K562 (cell line): Measurements from ENCODE around the gene CCDC28A. TPM values are rescaled to one million over a fixed set of nuclear protein-coding genes. Genes with fewer than 3 reads are reported as not detected.

Experiments used
- ATAC-seq: fragments of 200-7000 bp; cut with Tn5 transposase; 3 replicates; pipeline ENCODE4 v1.9.1; 2020; ENCODE audit warnings: moderate library complexity
- BruUV-seq: library from RNA; stranded (reverse); fragments of 400-500 nt; replicated peaks from 2 replicates; lab custom pipeline; 2021; lab: Mats Ljungman, UMichigan
- CTCF ChIA-PET: fragments of 300-600 bp; formaldehyde crosslinking; extraction: SDS; loops from one replicate; lab custom pipeline; 2021; ENCODE audit warnings: low intra/inter-chr PET ratio; lab: Yijun Ruan, JAX
- POLR2A ChIA-PET: fragments of 300-600, 350-650 bp; sonication (Branson Sonifier 250); formaldehyde crosslinking; extraction: SDS; loops from one replicate; lab custom pipeline; 2021; ENCODE audit warnings: antibody characterized with exemption, inconsistent platforms; lab: Yijun Ruan, JAX
- DNase-seq, 4 experiments: peaks; one replicate each; pipeline versions ENCODE4 v3.0.0 to v3.0.0-alpha.2; 2011 to 2018; ENCODE audit warnings: low spot score in 3 of 4, mixed read lengths in 3 of 4; ENCODE audit errors: extremely low read depth in 1 of 4
- FAIRE-seq: peaks from 2 replicates; lab custom pipeline; 2011; peaks lifted over from hg19 to GRCh38; lab: Jason Lieb, UNC
- H2AFZ ChIP-seq: 2 replicates; pipeline ENCODE4 v1.6.0; 2011; ENCODE audit warnings: low read depth, low read length, control low read depth, inconsistent platforms
- H3K27ac ChIP-seq: fragments of 200-600 bp; 3 replicates; pipeline ENCODE4 v1.8.0; 2011; ENCODE audit warnings: low read depth, mild to moderate bottlenecking, control low read depth, inconsistent platforms, low read length, moderate library complexity, mixed read lengths; ENCODE audit errors: extremely low read depth
- H3K27me3 ChIP-seq, 2 experiments: fragments of 300-600 bp in 1 of 2; 2 replicates in 1 of 2; 3 replicates in 1 of 2; pipeline versions ENCODE4 v1.6.0 to v1.8.0; 2011; ENCODE audit warnings: inconsistent platforms in 2 of 2, low read length in 2 of 2, mild to moderate bottlenecking in 1 of 2, mixed read lengths in 1 of 2, moderate library complexity in 1 of 2; ENCODE audit not compliant: control insufficient read depth in 2 of 2, insufficient read depth in 2 of 2
- H3K36me3 ChIP-seq: fragments of 300-600 bp; 3 replicates; pipeline ENCODE4 v1.8.0; 2011; ENCODE audit warnings: mild to moderate bottlenecking, low read length, inconsistent platforms; ENCODE audit not compliant: control insufficient read depth, insufficient read depth
- H3K4me1 ChIP-seq, 2 experiments: fragments of 200-600 bp in 1 of 2; replicated peaks in 1 of 2; 2 replicates in 1 of 2; 3 replicates in 1 of 2; pipeline versions ENCODE4 v1.5.1 to v1.8.0; 2011; ENCODE audit warnings: inconsistent platforms in 2 of 2, low read length in 2 of 2, mild to moderate bottlenecking in 1 of 2, mixed read lengths in 1 of 2, moderate library complexity in 1 of 2; ENCODE audit not compliant: control insufficient read depth in 2 of 2, insufficient read depth in 2 of 2
- H3K4me2 ChIP-seq: 2 replicates; pipeline ENCODE4 v1.6.1; 2011; ENCODE audit warnings: low read length, control low read depth, inconsistent platforms, mixed read lengths; ENCODE audit not compliant: insufficient read depth
- H3K4me3 ChIP-seq: fragments of 200-600 bp; sonication (generic), shearing (Covaris generic); 2 replicates; pipeline ENCODE4 v1.5.1; 2016; ENCODE audit warnings: control low read depth, inconsistent platforms
- H3K79me2 ChIP-seq: fragments of 200-600 bp; 3 replicates; pipeline ENCODE4 v1.8.0; 2011; ENCODE audit warnings: low read length, inconsistent platforms; ENCODE audit not compliant: control insufficient read depth, insufficient read depth
- H3K9ac ChIP-seq, 2 experiments: 2 replicates each; pipeline versions ENCODE4 v1.6.0 to v1.6.1; 2011; ENCODE audit warnings: low read depth in 2 of 2, low read length in 2 of 2, control low read depth in 1 of 2, inconsistent platforms in 1 of 2, mild to moderate bottlenecking in 1 of 2, mixed read lengths in 1 of 2; ENCODE audit not compliant: insufficient read depth in 1 of 2
- H3K9me1 ChIP-seq: one replicate; pipeline ENCODE4 v1.6.0; 2011; ENCODE audit warnings: inconsistent platforms, mild to moderate bottlenecking, low read length, moderate library complexity; ENCODE audit not compliant: control insufficient read depth, insufficient read depth
- H3K9me3 ChIP-seq: replicated peaks from 2 replicates; pipeline ENCODE4 v1.5.1; 2011; ENCODE audit warnings: low read depth, low read length, inconsistent platforms; ENCODE audit not compliant: control insufficient read depth, insufficient read depth
- H4K20me1 ChIP-seq: replicated peaks from 2 replicates; pipeline ENCODE4 v1.6.1; 2011; ENCODE audit warnings: low read length, inconsistent platforms, mixed read lengths; ENCODE audit not compliant: control insufficient read depth, insufficient read depth
- HDGF ChIP-seq: fragments of 450-650 bp; IDR thresholded peaks from 2 replicates; pipeline ENCODE4 v1.6.1; 2016
- PHF8 ChIP-seq: fragments of 200-600 bp; sonication (generic); IDR thresholded peaks from 2 replicates; pipeline ENCODE4 v1.6.1; 2012; ENCODE audit warnings: mixed run types, mild to moderate bottlenecking, inconsistent platforms, low read length, moderate library complexity, borderline replicate concordance
- ZBTB7A ChIP-seq: IDR thresholded peaks from 2 replicates; pipeline ENCODE4 v1.6.1; 2011; ENCODE audit warnings: low read depth, mild to moderate bottlenecking, low read length, moderate library complexity, borderline replicate concordance; ENCODE audit not compliant: control insufficient read depth
- ZFP1 ChIP-seq: fragments of 450-650 bp; formaldehyde crosslinking; IDR thresholded peaks from 2 replicates; pipeline ENCODE4 v1.4.0; 2020; ENCODE audit warnings: mild to moderate bottlenecking, mixed read lengths
- WGBS: fragments of 100-300 bp; shearing (Covaris generic); methylation state at CpG from one replicate; pipeline ENCODE4 v1.1.6; 2016; ENCODE audit warnings: low coverage, mixed read lengths; ENCODE audit not compliant: insufficient coverage; ENCODE audit errors: missing lambda C conversion rate; 5-methylcytosine and 5-hydroxymethylcytosine counted together
- in situ Hi-C: fragments of 300-500 bp; cut with MboI; formaldehyde crosslinking; loops from 4 replicates; pipeline ENCODE4 v1.15.0; 2018; ENCODE audit warnings: inconsistent platforms, mixed read lengths
- intact Hi-C: fragments of 100-400 bp; cut with micrococcal nuclease; formaldehyde crosslinking; loops from 2 replicates; pipeline ENCODE4 v1.14.2; 2022
- polyA plus RNA-seq, 8 experiments: library from polyadenylated mRNA; depleted of rRNA in 4 of 8; stranded (reverse) in 5 of 8; unstranded in 3 of 8; fragments of >200 nt; fragmentation: Nextera tagmentation in 2 of 8; fragmentation: Illumina TruSeq in 1 of 8; extraction: Ambion mirVana in 2 of 8; extraction: Trizol in 1 of 8; gene quantifications; 2 replicates each; pipeline versions ENCODE4 v1.2.1 to v1.2.3, GENCODE V29; 2011 to 2014; ENCODE audit warnings: inconsistent platforms in 1 of 8, missing spikeins in 1 of 8
- total RNA-seq, 7 experiments: library from RNA; depleted of rRNA in 6 of 7; stranded (reverse); fragments of >200 nt in 6 of 7; fragmentation: Illumina TruSeq in 2 of 7; extraction: Trizol in 2 of 7; gene quantifications; 2 replicates each; pipeline versions ENCODE4 v1.2.1 to v1.2.3, GENCODE V29; 2011 to 2021; ENCODE audit warnings: low replicate concordance in 1 of 7
- TF ChIP-seq, protein P1 (sequence below): fragments of 250-450 bp; sonication (Bioruptor Pico); IDR thresholded peaks from 2 replicates; pipeline ENCODE4 v1.5.0; 2020; ENCODE audit warnings: mild to moderate bottlenecking, borderline replicate concordance
- TF ChIP-seq, protein P2 (sequence below): sonication (generic); IDR thresholded peaks from 2 replicates; pipeline ENCODE4 v1.6.1; 2016
- TF ChIP-seq, protein P3 (sequence below), 2 experiments: fragments of 450-650 bp; formaldehyde crosslinking in 1 of 2; IDR thresholded peaks; 2 replicates each; pipeline versions ENCODE4 v1.4.0 to v1.6.1; 2014 to 2020; ENCODE audit warnings: mild to moderate bottlenecking in 2 of 2, borderline replicate concordance in 1 of 2, low read depth in 1 of 2

Gene CCDC28A
- total and polyA plus RNA-seq, 9 of the 15 experiments (the other 6 are each of a cell fraction or from before 2014, with no cell fraction given), result 12.6 to 35.5 (median 19.1) TPM

DNA sequence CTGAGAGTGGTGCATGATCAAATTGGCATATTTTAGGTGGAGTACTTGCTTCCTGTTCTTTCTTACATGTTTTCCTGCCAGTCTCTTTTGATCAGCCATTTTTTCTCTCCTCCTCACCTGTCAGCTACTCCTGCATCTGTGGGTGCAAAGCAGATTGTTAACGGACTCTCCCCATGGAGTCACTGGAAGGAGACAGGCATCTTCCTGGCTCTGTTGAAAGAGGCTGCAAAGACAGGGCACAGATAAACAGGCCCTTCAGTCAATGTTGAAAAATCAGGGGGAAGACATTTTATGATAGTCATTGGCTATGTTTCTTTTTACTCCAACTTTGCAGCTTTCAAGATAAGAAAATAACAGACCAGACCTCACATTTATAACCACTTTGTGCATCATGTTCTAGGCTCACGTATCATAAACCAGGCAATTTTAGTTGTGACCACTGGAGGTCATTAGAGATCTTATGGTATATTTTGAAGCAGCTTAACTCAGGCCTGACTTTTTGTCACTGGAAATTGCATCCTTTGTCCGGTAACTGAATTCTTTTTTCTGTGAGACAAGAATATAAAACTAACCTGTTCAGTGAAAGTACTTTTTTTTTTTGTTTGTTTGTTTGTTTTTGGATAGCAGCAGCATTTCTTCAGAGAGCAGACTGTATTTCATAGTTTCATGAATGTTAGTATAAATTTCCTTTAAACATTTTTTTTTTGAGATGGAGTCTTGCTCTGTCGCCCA lies 42.4 kb downstream of the CCDC28A start:
- intact Hi-C loops, result loop anchor here (1.0 kb wide), 3 partner anchors 172 to 548 kb away; partner anchors contain the start of gene REPS1
- peak; percentile 91 for ATAC-seq
- CTCF ChIA-PET, result interaction anchor here (0.7 to 2.3 kb wide), 6 partner anchors 172 to 1180 kb away, joined by 3 to 19 read pairs (median 3); partner anchors contain the start of gene REPS1
- Histone ChIP-seq H3K4me3 (no peak overlapping the region), H3K4me1 (no peaks in the 10 kb centered on the region), H3K9me1 (no peaks in the 10 kb centered on the region), H3K9ac (no peak overlapping the region), H4K20me1 (no peaks in the 10 kb centered on the region), H3K79me2 (no peaks in the 10 kb centered on the region), H3K9me3 (no peaks in the 10 kb centered on the region), H3K36me3 (no peaks in the 10 kb centered on the region), H3K4me2 (no peak overlapping the region), H3K27ac (no peak overlapping the region), H3K27me3 (peaks cover 29 to 37% of the 10 kb centered on the region in 2 experiments), H2AFZ (no peak overlapping the region)
- peak; percentile 88 for FAIRE-seq
- WGBS, result under 1% methylated on average over 4 of the region's 4 CpGs
- BruUV-seq, result no TSS peak
- POLR2A ChIA-PET, result interaction anchor here (0.5 to 0.9 kb wide), 2 partner anchors 11 to 80 kb away, joined by 3 read pairs; no protein-coding TSS in a partner anchor
- in situ Hi-C loops, result loop anchor here (5.0 to 10.0 kb wide), 3 partner anchors 171 to 541 kb away; partner anchors contain the start of gene REPS1
- DNase-seq, result peak; percentile 37 to 62 (median 46)
- TF ChIP-seq PHF8 (no peak), ZFP1 (no peak), HDGF (no peak), ZBTB7A (no peak)
- TF ChIP-seq, protein P1, sequence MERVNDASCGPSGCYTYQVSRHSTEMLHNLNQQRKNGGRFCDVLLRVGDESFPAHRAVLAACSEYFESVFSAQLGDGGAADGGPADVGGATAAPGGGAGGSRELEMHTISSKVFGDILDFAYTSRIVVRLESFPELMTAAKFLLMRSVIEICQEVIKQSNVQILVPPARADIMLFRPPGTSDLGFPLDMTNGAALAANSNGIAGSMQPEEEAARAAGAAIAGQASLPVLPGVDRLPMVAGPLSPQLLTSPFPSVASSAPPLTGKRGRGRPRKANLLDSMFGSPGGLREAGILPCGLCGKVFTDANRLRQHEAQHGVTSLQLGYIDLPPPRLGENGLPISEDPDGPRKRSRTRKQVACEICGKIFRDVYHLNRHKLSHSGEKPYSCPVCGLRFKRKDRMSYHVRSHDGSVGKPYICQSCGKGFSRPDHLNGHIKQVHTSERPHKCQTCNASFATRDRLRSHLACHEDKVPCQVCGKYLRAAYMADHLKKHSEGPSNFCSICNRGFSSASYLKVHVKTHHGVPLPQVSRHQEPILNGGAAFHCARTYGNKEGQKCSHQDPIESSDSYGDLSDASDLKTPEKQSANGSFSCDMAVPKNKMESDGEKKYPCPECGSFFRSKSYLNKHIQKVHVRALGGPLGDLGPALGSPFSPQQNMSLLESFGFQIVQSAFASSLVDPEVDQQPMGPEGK, result no peak
- TF ChIP-seq, protein P2, sequence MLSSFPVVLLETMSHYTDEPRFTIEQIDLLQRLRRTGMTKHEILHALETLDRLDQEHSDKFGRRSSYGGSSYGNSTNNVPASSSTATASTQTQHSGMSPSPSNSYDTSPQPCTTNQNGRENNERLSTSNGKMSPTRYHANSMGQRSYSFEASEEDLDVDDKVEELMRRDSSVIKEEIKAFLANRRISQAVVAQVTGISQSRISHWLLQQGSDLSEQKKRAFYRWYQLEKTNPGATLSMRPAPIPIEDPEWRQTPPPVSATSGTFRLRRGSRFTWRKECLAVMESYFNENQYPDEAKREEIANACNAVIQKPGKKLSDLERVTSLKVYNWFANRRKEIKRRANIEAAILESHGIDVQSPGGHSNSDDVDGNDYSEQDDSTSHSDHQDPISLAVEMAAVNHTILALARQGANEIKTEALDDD, result no peak
- TF ChIP-seq, protein P3, sequence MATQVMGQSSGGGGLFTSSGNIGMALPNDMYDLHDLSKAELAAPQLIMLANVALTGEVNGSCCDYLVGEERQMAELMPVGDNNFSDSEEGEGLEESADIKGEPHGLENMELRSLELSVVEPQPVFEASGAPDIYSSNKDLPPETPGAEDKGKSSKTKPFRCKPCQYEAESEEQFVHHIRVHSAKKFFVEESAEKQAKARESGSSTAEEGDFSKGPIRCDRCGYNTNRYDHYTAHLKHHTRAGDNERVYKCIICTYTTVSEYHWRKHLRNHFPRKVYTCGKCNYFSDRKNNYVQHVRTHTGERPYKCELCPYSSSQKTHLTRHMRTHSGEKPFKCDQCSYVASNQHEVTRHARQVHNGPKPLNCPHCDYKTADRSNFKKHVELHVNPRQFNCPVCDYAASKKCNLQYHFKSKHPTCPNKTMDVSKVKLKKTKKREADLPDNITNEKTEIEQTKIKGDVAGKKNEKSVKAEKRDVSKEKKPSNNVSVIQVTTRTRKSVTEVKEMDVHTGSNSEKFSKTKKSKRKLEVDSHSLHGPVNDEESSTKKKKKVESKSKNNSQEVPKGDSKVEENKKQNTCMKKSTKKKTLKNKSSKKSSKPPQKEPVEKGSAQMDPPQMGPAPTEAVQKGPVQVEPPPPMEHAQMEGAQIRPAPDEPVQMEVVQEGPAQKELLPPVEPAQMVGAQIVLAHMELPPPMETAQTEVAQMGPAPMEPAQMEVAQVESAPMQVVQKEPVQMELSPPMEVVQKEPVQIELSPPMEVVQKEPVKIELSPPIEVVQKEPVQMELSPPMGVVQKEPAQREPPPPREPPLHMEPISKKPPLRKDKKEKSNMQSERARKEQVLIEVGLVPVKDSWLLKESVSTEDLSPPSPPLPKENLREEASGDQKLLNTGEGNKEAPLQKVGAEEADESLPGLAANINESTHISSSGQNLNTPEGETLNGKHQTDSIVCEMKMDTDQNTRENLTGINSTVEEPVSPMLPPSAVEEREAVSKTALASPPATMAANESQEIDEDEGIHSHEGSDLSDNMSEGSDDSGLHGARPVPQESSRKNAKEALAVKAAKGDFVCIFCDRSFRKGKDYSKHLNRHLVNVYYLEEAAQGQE (IDR thresholded peaks at IDR 0.05; ENCODE audit: borderline replicate concordance), result peak; percentile 79
- TF ChIP-seq, protein P3 (CRISPR knock-in tag; IDR thresholded peaks at IDR 0.05; ENCODE audit: low read depth), result no peak
